ENCODE results near the gene PRKN. TPM values are rescaled to one million over a fixed set of nuclear protein-coding genes. Genes with fewer than 3 reads are reported as not detected.

Gene PRKN
- total and polyA plus RNA-seq, 9 donors: 3.0 to 15.0 (median 9.2) TPM

DNA sequence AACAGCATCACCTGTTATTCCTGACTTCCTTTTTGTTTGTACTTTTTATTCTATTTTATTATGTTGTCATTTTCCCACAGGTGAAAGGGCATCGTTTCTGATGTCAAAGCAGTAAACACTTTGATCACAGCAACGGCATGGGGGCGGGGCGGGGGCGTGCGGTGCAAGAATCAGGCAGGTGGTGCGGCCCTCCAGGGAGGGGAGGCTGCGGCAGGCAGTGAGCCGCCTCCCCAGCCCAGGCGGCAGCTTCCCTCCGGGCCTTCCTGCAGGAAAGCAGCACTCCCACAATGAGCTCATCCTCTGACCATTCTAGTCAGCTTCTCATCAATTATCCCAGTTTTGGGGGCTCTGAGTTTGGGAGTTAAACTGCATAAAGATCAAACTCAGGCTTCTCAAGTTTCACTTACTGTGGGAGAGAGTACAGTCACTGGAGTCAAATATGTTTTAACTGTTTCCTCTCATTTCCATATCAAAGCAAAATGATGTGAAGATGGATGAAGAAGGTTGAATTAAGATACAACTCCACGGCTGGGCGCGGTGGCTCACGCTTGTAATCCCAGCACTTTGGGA, 845.3 kb downstream of the PRKN start:
- intact Hi-C loops (cut with DNase I): no loop called here
- H3K27me3 ChIP-seq: no peaks in the 10 kb centered on the region
- no peak overlapping the region for H3K27ac ChIP-seq
- TF ChIP-seq CTCF (IDR thresholded peaks at IDR 0.05) (no peak), EP300 (IDR thresholded peaks at IDR 0.05) (no peak), POLR2A (IDR thresholded peaks at IDR 0.05) (no peak)
- H3K9me3 ChIP-seq: no peaks in the 10 kb centered on the region
- no peaks in the 10 kb centered on the region for H3K36me3 ChIP-seq
- DNase-seq: no peak
- H3K4me1 ChIP-seq (ENCODE audit: insufficient read depth): no peaks in the 10 kb centered on the region
- no peak overlapping the region for H3K4me3 ChIP-seq
- 46 to 60% (median 48%) methylated on average over 15 of the region's 15 CpGs for WGBS, 3 donors

DNA sequence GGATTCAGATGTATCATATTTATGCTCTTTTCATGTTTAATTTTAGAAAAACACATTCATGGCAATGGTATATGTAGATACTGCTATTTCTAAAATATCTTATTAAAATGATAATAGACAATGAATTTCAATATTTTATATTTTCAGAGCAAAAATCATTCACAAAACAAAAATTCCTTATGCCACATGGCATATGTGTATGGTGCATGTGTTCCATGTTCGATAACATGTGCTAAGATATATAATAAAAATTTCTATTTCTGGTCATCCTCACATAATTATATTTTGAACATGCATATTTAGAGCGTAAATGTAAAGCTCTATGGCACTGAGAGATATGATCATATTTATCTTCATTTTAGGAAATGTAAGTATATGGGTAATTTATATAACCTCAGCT, 847.5 kb downstream of the PRKN start:
- Histone ChIP-seq H3K27me3 (no peaks in the 10 kb centered on the region), H3K9me3 (no peaks in the 10 kb centered on the region), H3K4me3 (no peak overlapping the region), H3K36me3 (no peaks in the 10 kb centered on the region), H3K27ac (no peak overlapping the region), H3K4me1 (ENCODE audit: insufficient read depth) (no peaks in the 10 kb centered on the region)
- 95 to 98% (median 96%) methylated on average over 2 of the region's 2 CpGs for WGBS, 3 donors
- DNase-seq: no peak
- intact Hi-C loops (cut with DNase I): no loop called here
- TF ChIP-seq POLR2A (IDR thresholded peaks at IDR 0.05) (no peak), CTCF (IDR thresholded peaks at IDR 0.05) (no peak), EP300 (IDR thresholded peaks at IDR 0.05) (no peak)

GRCh38 chr6:161876231-161876630, 851.3 kb downstream of the PRKN start:
- no peak for DNase-seq
- 95 to 96% (median 95%) methylated on average over 8 of the region's 8 CpGs for WGBS, 3 donors
- H3K36me3 ChIP-seq: no peaks in the 10 kb centered on the region
- H3K4me1 ChIP-seq (ENCODE audit: insufficient read depth): no peaks in the 10 kb centered on the region
- H3K4me3 ChIP-seq: no peak overlapping the region
- no peak for TF ChIP-seq EP300 (IDR thresholded peaks at IDR 0.05)
- TF ChIP-seq CTCF (IDR thresholded peaks at IDR 0.05): no peak
- TF ChIP-seq POLR2A (IDR thresholded peaks at IDR 0.05): no peak
- no peak overlapping the region for H3K27ac ChIP-seq
- no peaks in the 10 kb centered on the region for H3K27me3 ChIP-seq
- intact Hi-C loops (cut with DNase I): no loop called here
- H3K9me3 ChIP-seq: no peaks in the 10 kb centered on the region

- H3K4me1 ChIP-seq (ENCODE audit: insufficient read depth): no peaks in the 10 kb centered on the region
- 81 to 86% (median 86%) methylated on average over 4 of the region's 4 CpGs for WGBS, 3 donors
- H3K9me3 ChIP-seq: no peaks in the 10 kb centered on the region
- no peaks in the 10 kb centered on the region for H3K27me3 ChIP-seq
- no peaks in the 10 kb centered on the region for H3K36me3 ChIP-seq
- intact Hi-C loops (cut with DNase I): no loop called here
- no peak overlapping the region for H3K27ac ChIP-seq
- no peak overlapping the region for H3K4me3 ChIP-seq
- no peak for TF ChIP-seq EP300 (IDR thresholded peaks at IDR 0.05)
- no peak for TF ChIP-seq CTCF (IDR thresholded peaks at IDR 0.05)
- no peak for TF ChIP-seq POLR2A (IDR thresholded peaks at IDR 0.05)
- DNase-seq: no peak
Observed at GRCh38 chr6:161870236-161870901, 857.2 kb downstream of the PRKN start.
